H4 (cell line): ENCODE results near the gene PACRG. TPM values are rescaled to one million over a fixed set of nuclear protein-coding genes. Genes with fewer than 3 reads are reported as not detected.

Source experiments
- DNase-seq: peaks from one replicate; pipeline ENCODE4 v3.0.0-alpha.2; 2015; ENCODE audit warnings: low spot score
- total RNA-seq: library from RNA; depleted of rRNA; stranded (reverse); fragments of >200 nt; shearing (Covaris generic); gene quantifications from 2 replicates; pipeline ENCODE4 v1.2.3, GENCODE V29; 2014; rRNA removed

Gene PACRG
- total RNA-seq, 1 experiment from 2014 or later, result not detected

GRCh38 chr6:163352011-163352685, 624.4 kb downstream of the PACRG start:
- DNase-seq, result no peak

GRCh38 chr6:163352966-163353365, 625.2 kb downstream of the PACRG start:
- no peak for DNase-seq

- DNase-seq, result no peak
These were observed 626.3 kb downstream of the PACRG start for GRCh38 chr6:163354085-163354484.

- DNase-seq, result no peak
These were observed 627.1 kb downstream of the PACRG start for GRCh38 chr6:163354761-163355425.

GRCh38 chr6:163355426-163355991, 627.7 kb downstream of the PACRG start:
- DNase-seq, result no peak

- no peak for DNase-seq
These were observed 628.5 kb downstream of the PACRG start for GRCh38 chr6:163356324-163356723.

- no peak for DNase-seq
These were observed 629.0 kb downstream of the PACRG start for GRCh38 chr6:163356743-163357142.

- no peak for DNase-seq
These were observed 636.9 kb downstream of the PACRG start for GRCh38 chr6:163364641-163365040.

Other genes starting within 250 kb of the PACRG start
- 0.19 TPM in 1 of 2 replicates, not detected in the other for gene PRKN, start 208 bp upstream of the PACRG start, total RNA-seq